ENCODE data around the gene GCSH.

Gene GCSH

DNA sequence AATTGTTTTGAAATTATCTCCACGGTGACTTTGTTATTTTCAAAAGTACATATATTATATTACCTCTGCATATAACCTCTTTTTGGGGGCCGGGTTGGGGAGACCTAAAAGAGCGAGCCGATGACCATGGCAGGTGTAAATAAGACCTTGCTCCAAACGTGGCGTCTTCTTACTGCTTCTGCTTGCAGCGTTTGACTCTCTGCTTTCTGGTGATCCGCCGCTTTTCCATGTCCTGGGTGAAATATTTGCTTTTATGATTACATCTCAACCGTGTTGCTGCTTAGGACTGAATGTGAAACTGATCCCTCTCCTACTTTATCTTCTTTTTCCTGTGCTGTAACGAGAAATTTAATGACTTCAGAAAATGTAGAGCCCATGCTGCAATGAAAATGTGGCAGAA lies 42.4 kb downstream of the GCSH start:
- DNase-seq (ENCODE audit: low read depth in 4 of 4, low spot score in 1 of 4) = no peak

DNA sequence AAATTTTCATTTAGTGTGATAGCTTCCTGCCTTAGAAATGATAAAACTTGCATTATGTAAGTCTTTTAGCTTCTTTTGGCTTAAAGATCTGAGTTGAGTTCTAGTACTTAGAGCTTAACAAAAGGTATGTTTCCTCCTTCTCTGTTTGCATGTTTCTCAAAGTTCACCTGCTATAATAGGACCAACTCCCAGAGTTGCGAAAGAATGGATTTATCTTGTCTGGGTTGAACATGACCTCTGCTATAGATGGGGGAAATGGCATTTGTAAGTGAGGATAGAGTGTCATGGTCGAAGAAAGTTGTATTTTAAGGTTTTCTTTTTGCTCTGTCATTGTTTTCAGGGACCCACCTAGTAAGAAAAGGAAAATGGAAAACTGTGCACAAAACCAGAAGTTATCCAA lies 53.4 kb downstream of the GCSH start:
- DNase-seq (ENCODE audit: low read depth in 4 of 4, low spot score in 1 of 4) = no peak

DNA sequence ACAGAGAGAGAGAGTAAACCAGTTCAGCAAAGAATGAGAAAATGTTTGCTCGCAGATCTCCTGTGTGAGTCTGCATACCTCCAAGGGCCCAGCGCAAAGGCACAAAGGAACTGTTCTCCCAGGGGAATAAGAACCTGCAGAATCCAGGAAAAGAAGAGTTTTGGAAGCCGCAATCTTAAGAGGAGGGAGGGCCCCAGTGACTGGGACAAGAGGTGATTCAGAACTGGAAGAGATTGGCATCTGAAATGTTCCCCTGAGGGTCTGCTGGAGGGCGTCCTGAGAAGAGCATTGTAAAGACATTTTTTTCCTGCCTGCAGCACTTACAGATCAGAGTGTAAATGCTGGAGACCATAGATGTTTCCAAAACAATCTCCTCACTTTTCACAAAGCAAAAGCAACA lies 54.5 kb downstream of the GCSH start:
- DNase-seq (ENCODE audit: low read depth in 4 of 4, low spot score in 1 of 4) = no peak

DNA sequence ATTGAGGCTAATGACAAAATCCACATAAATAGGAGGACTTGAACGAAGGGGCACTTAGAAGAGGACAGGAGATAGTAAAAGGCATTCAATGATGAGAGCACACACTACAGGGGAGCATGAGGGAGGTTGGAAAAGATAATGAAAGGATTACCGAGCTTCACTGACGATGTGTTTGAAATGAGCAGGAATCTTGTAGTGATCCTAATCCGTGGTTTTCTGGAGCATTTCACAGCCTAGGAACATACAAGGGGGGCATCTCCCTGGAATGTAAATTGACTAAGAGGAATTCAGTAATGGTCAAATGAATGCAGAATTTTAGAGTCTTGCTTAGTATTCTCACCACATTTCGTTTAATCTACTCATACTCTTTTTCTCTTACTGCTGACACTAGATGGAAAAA lies 55.4 kb downstream of the GCSH start:
- DNase-seq (ENCODE audit: low read depth in 4 of 4, low spot score in 1 of 4) = no peak

DNA sequence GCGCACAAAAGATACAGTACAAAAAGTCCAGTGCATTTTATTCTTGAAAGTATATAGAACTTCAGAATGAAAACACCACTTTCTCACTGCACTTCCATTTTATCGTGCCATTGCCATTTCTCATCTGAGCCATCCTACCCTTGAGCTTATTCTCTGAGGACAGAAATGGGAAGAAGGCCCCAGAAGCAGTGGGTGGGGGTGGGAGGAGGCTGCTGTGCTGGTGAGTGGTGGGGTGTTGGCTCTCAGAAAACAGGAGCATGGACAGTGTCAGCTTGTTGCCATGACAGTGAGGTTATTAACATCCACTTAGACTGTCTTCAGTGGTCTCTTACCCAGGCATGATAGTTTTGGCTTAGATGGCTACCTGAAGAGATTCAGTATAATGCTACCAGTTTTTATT lies 56.1 kb downstream of the GCSH start:
- DNase-seq (ENCODE audit: low read depth in 4 of 4, low spot score in 1 of 4) = no peak

DNA sequence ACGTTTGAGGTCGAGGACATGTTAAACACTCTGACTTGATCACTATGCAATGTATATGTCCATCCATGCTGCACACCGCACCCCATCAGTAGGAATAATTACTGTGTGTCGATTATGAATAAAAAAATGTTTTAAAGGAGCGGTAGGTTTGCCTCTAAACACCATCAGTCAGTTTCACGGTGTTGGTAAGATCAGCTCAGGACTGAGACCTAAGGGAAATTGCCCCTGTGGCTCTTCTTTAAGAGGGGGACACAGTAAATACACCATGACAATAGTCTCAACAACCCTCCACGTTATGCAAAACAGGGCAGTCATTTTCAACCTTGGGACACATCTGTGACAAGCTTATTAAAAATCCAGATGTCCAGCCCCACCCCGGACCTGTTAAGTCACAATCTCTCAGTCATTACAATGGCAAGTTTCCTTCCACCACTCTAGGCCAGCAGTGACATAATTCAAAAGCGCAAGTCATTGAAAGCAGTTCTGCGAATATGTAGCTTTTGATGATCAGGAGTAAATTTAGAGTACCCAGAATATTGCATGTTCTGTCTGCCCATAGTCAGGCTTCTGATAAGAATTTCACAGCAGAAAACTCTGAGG lies 59.3 kb downstream of the GCSH start:
- DNase-seq (ENCODE audit: low read depth in 4 of 4, low spot score in 1 of 4) = no peak

DNA sequence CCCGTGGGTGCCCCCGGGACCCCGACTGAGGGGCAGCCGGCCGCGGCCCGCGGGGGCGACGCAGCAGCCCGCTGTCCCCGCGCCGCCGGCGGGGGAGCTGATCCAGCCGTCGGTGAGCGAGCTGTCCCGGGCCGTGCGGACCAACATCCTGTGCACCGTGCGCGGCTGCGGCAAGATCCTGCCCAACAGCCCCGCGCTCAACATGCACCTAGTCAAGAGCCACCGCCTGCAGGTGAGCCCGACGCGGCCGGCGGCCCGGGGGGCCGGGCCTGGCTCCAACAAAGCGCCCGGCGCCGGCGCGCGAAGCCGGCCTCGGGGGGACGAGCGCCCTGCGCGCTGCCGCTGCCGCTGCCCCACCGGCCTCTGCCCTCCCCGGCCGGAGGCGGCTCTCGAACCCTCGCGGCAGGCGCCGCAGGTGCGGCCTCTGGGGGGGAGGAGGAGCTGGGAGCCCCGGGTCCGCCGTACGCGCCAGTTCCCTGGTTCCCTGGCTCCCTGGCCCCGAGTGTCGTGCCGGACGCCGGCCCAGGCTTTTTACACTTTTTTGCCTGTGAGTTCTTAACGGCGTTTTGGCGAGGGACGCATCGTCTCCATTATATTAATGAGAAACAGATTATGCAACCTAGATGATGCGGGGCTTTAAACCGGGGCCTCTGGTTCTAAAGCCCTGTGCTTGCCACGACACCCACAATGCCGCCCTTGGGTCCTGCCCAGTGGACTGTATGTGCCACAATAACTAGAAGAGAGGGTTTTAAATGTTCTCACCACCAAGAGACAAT lies 60.0 kb downstream of the GCSH start:
- peak in 3 of 4 experiments; percentile 4 to 32 (median 22) for DNase-seq (ENCODE audit: low read depth in 4 of 4, low spot score in 1 of 4)

DNA sequence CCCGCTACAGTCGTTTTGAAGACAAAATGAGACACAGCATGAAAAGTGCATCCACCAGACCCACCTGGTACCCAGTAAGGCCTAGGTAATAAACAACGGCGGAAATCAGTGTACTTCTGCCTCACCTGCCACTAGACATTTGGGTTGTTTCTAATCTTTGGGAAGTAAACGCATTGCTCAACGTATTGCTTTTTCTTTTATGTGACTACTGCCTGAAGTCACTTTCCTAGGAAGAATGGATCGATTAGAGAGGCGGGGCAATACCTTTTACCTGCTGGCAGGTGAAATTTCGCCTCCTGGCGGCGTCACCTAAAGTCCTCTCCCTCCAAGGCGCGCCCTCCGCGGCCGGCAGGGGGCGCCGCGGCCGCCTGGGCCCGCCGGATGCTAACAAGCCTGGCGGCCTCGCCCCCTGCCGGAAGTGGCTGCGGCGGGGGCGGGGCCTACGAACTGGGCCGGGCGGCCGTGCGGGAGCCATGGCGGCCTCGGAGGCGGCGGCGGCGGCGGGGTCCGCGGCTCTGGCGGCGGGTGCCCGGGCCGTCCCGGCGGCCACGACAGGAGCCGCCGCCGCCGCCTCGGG lies 60.7 kb downstream of the GCSH start, which contains the start of gene ATMIN:
TSS of gene ATMIN (plus strand) at position 445 of the 577 bp plus-strand sequence. CDS start at position 474, 29 bp downstream.
- peak; percentile 72 to 83 (median 78) for DNase-seq (ENCODE audit: low read depth in 4 of 4, low spot score in 1 of 4)

All from stimulated activated CD4-positive, alpha-beta T cell treated with anti-CD3 and anti-CD28 coated beads, Interleukin-1b, Interleukin-23, amount 100 ng/mL, for 24 hours (primary cell).